HepG2 (cell line): ENCODE results near the gene SDE2. TPM values are rescaled to one million over a fixed set of nuclear protein-coding genes. Genes with fewer than 3 reads are reported as not detected.

Experiments used
- ATAC-seq: fragments of 200-7000 bp; cut with Tn5 transposase; 3 replicates; pipeline ENCODE4 v1.9.1; 2020; ENCODE audit warnings: mild to moderate bottlenecking, moderate library complexity
- BruUV-seq: library from RNA; stranded (reverse); fragments of 400-500 nt; replicated peaks from 2 replicates; lab custom pipeline; 2021; lab: Mats Ljungman, UMichigan
- CTCF ChIA-PET: fragments of 300-600 bp; formaldehyde crosslinking; extraction: SDS; loops from one replicate; lab custom pipeline; 2021; ENCODE audit warnings: low total read pairs, inconsistent platforms, low intra/inter-chr PET ratio; lab: Yijun Ruan, JAX
- POLR2A ChIA-PET: fragments of 350-600 bp; sonication (Branson Sonifier 250); formaldehyde crosslinking; loops from one replicate; lab custom pipeline; 2020; ENCODE audit warnings: antibody characterized with exemption, inconsistent platforms; lab: Yijun Ruan, JAX
- DNase-seq: peaks from one replicate; pipeline ENCODE4 v3.0.0-alpha.2; 2015; ENCODE audit warnings: low spot score
- FAIRE-seq: peaks from 3 replicates; lab custom pipeline; 2011; peaks lifted over from hg19 to GRCh38; lab: Jason Lieb, UNC
- H2AFZ ChIP-seq: one replicate; pipeline ENCODE4 v1.6.1; 2011; ENCODE audit warnings: low read length, inconsistent platforms
- H3K27ac ChIP-seq: fragments of 300-600 bp; 3 replicates; pipeline ENCODE4 v1.8.0; 2011; ENCODE audit warnings: mixed run types, mild to moderate bottlenecking, mixed read lengths, low read length, inconsistent platforms; ENCODE audit not compliant: insufficient read depth; ENCODE audit errors: extremely low read length
- H3K27me3 ChIP-seq, 2 experiments: fragments of 200-600 bp in 1 of 2; 2 replicates in 1 of 2; 3 replicates in 1 of 2; pipeline versions ENCODE4 v1.6.0 to v1.8.0; 2011; ENCODE audit warnings: low read length in 2 of 2, mild to moderate bottlenecking in 2 of 2, moderate library complexity in 2 of 2, inconsistent platforms in 1 of 2; ENCODE audit not compliant: insufficient read depth in 2 of 2, control insufficient read depth in 1 of 2
- H3K36me3 ChIP-seq, 2 experiments: fragments of 200-600 bp in 1 of 2; replicated peaks in 1 of 2; 2 replicates in 1 of 2; 3 replicates in 1 of 2; pipeline versions ENCODE4 v1.5.1 to v1.8.0; 2011; ENCODE audit warnings: low read length in 2 of 2, inconsistent platforms in 1 of 2; ENCODE audit not compliant: insufficient read depth in 2 of 2, control insufficient read depth in 1 of 2
- H3K4me1 ChIP-seq: 2 replicates; pipeline ENCODE4 v1.5.1; 2012; ENCODE audit warnings: low read length, inconsistent platforms; ENCODE audit not compliant: insufficient read depth
- H3K4me2 ChIP-seq: 2 replicates; pipeline ENCODE4 v1.6.0; 2011; ENCODE audit warnings: low read depth, low read length, inconsistent platforms
- H3K4me3 ChIP-seq, 3 experiments: fragments of 200-600 bp in 1 of 3; sonication (generic), shearing (Covaris generic) in 1 of 3; replicated peaks in 1 of 3; 2 replicates each; pipeline ENCODE4 v1.5.1; 2011 to 2016; ENCODE audit warnings: low read length in 3 of 3, inconsistent platforms in 2 of 3, low read depth in 2 of 3, mild to moderate bottlenecking in 2 of 3, control low read depth in 1 of 3, mixed read lengths in 1 of 3; ENCODE audit not compliant: insufficient read depth in 1 of 3
- H3K79me2 ChIP-seq: one replicate; pipeline ENCODE4 v1.6.1; 2011; ENCODE audit warnings: low read length, inconsistent platforms; ENCODE audit not compliant: insufficient read depth
- H3K9ac ChIP-seq: 2 replicates; pipeline ENCODE4 v1.6.0; 2011; ENCODE audit warnings: mild to moderate bottlenecking, low read depth, low read length, inconsistent platforms; ENCODE audit not compliant: insufficient read depth
- H3K9me3 ChIP-seq: 2 replicates; pipeline ENCODE4 v1.5.1; 2012; ENCODE audit warnings: mild to moderate bottlenecking, low read length
- H4K20me1 ChIP-seq: 2 replicates; pipeline ENCODE4 v1.6.0; 2011; ENCODE audit warnings: inconsistent platforms, mild to moderate bottlenecking, low read length, moderate library complexity; ENCODE audit not compliant: insufficient read depth
- CEBPG ChIP-seq: IDR thresholded peaks from 2 replicates; pipeline ENCODE4 v1.6.1; 2016
- CTCF ChIP-seq: sonication (generic); formaldehyde crosslinking; IDR thresholded peaks from 2 replicates; pipeline ENCODE4 v1.5.0; 2020; ENCODE audit warnings: mild to moderate bottlenecking, missing genetic modification reagents, moderate library complexity
- HIVEP1 ChIP-seq: sonication (generic); formaldehyde crosslinking; IDR thresholded peaks from 2 replicates; pipeline ENCODE4 v1.4.0; 2020; ENCODE audit warnings: mild to moderate bottlenecking, missing genetic modification reagents
- SAP130 ChIP-seq: IDR thresholded peaks from 2 replicates; pipeline ENCODE4 v1.6.1; 2016; ENCODE audit warnings: low read depth
- SMC3 ChIP-seq: IDR thresholded peaks from 2 replicates; pipeline ENCODE4 v1.6.1; 2011; ENCODE audit warnings: low read length, improper control_type of control experiment
- ZKSCAN1 ChIP-seq: fragments of 150-350 bp; IDR thresholded peaks from 2 replicates; pipeline ENCODE4 v1.6.1; 2014; ENCODE audit warnings: low read length
- ZNF709 ChIP-seq: sonication (generic); formaldehyde crosslinking; IDR thresholded peaks from 2 replicates; pipeline ENCODE4 v1.5.0; 2020; ENCODE audit warnings: mild to moderate bottlenecking, missing genetic modification reagents
- WGBS: methylation state at CpG from one replicate; pipeline ENCODE4 v1.1.6; 2017; ENCODE audit warnings: low lambda C conversion rate; 5-methylcytosine and 5-hydroxymethylcytosine counted together
- in situ Hi-C: cut with HindIII; loops from 2 replicates; pipeline ENCODE4 v1.10.0; 2017; ENCODE audit warnings: low pct_unique_long_range_greater_than_20kb; ENCODE audit not compliant: extremely low pct_ligation_motif_present
- intact Hi-C: fragments of 100-400 bp; cut with micrococcal nuclease; formaldehyde crosslinking; loops from one replicate; pipeline ENCODE4 v1.10.0; 2022; ENCODE audit not compliant: unreplicated experiment
- polyA plus RNA-seq, 8 experiments: library from polyadenylated mRNA; depleted of rRNA in 3 of 8; stranded (reverse) in 7 of 8; unstranded in 1 of 8; fragments of >200 nt; fragmentation: Illumina TruSeq in 4 of 8; extraction: Trizol in 4 of 8; gene quantifications; 2 replicates each; pipeline versions ENCODE4 v1.2.1 to v1.2.3, GENCODE V29; 2011 to 2016; ENCODE audit warnings: low read depth in 4 of 8, missing spikeins in 1 of 8, mixed read lengths in 1 of 8; ENCODE audit not compliant: insufficient read depth in 1 of 8
- total RNA-seq, 5 experiments: library from RNA; depleted of rRNA; stranded (reverse); fragments of >200 nt; fragmentation: Illumina TruSeq; extraction: Trizol; gene quantifications; 2 replicates each; pipeline ENCODE4 v1.2.3, GENCODE V29; 2016; ENCODE audit warnings: low read depth in 1 of 5
- TF ChIP-seq, protein P1 (sequence below): fragments of 450-650 bp; IDR thresholded peaks from 2 replicates; pipeline ENCODE4 v1.6.1; 2016

Gene SDE2
- total and polyA plus RNA-seq, 2 of the 13 experiments (the other 11 are each of a cell fraction or from before 2014, with no cell fraction given), result 10.8 to 19.6 TPM

DNA sequence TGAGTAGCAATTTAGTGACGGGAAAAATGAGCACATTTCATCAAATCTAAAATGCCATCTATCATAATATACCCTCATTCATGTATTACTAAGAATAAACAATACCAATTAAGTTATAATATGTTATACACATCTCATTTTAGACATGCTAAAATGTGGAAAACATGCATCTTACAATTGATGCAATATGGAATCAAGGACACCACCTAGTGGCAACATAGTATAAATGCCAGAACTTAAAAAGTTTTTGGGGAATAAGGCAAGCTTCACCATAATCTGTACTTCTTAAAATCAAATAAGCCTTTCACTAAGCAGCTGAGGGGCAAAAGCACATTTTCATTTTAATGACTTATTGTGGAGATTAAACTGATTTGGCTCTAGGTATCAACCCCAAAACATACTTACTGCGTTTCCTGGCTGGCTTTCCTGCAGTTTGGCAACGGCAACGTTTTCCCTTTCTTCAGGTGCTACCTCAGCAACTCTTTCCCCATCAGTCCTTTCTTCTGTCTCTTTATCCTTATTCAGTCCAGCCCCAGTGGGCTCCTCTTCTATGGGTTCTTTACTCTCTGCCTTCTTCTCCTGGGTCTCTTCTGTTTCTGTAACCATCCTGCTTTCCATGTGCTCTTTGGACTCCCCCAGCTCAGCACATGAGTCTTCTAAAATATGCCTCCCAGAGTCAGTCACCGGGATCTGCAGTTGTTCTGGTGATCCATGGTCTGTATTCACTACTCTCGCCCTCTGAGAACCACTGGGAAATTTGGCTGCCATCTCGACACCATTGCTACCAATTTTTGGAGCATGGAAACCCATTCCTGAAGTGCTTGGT lies 11.4 kb downstream of the SDE2 start:
- FAIRE-seq (peak; percentile 71), DNase-seq (peak; percentile 28), ATAC-seq (peak; percentile 68)
- Histone ChIP-seq H3K36me3 (peaks cover 16 to 75% of the 10 kb centered on the region in 2 experiments), H2AFZ (no peak overlapping the region), H3K27ac (peak overlapping the region; percentile 3), H3K4me3 (no peak overlapping the region), H3K4me1 (peaks cover 12% of the 10 kb centered on the region), H3K9ac (no peak overlapping the region), H4K20me1 (peaks cover 8% of the 10 kb centered on the region; the same call in 1 of the 2 replicates), H3K79me2 (no peaks in the 10 kb centered on the region), H3K9me3 (no peaks in the 10 kb centered on the region), H3K27me3 (no peaks in the 10 kb centered on the region), H3K4me2 (no peak overlapping the region)
- TF ChIP-seq CTCF (CRISPR knock-in tag) (peak; percentile 61), ZKSCAN1 (no peak), CEBPG (CRISPR knock-in tag) (peak; percentile 57), ZNF709 (CRISPR knock-in tag) (peak; percentile 96; the same call in 1 of the 2 replicates), SMC3 (peak; percentile 39; the same call in 1 of the 2 replicates), HIVEP1 (CRISPR knock-in tag) (no peak), SAP130 (CRISPR knock-in tag) (peak; percentile 8; the same call in 1 of the 2 replicates)
- TF ChIP-seq, protein P1, sequence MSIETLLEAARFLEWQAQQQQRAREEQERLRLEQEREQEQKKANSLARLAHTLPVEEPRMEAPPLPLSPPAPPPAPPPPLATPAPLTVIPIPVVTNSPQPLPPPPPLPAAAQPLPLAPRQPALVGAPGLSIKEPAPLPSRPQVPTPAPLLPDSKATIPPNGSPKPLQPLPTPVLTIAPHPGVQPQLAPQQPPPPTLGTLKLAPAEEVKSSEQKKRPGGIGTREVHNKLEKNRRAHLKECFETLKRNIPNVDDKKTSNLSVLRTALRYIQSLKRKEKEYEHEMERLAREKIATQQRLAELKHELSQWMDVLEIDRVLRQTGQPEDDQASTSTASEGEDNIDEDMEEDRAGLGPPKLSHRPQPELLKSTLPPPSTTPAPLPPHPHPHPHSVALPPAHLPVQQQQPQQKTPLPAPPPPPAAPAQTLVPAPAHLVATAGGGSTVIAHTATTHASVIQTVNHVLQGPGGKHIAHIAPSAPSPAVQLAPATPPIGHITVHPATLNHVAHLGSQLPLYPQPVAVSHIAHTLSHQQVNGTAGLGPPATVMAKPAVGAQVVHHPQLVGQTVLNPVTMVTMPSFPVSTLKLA, result peak; percentile 58
- ChIA-PET CTCF (interaction anchor here (2.5 kb wide), 1 partner anchor 513 kb away, joined by 26 read pairs; no protein-coding TSS in a partner anchor), POLR2A (interaction anchor here (1.0 to 2.5 kb wide), 5 partner anchors 8 to 514 kb away, joined by 3 to 8 read pairs (median 4); partner anchors contain the start of genes H3-3A, PYCR2 and SDE2)
- WGBS, result 80% methylated on average over 7 of the region's 7 CpGs
- intact Hi-C loops, result no loop called here
- BruUV-seq, result TSS peak; percentile 10
- in situ Hi-C loops, result no loop called here
